ENCODE data around the gene BUD13. TPM values are rescaled to one million over a fixed set of nuclear protein-coding genes. Genes with fewer than 3 reads are reported as not detected.

The BUD13 gene
- total and polyA plus RNA-seq, 2 of the 13 experiments (the other 11 are each of a cell fraction or from before 2014, with no cell fraction given) = 13.3 to 25.9 TPM

DNA sequence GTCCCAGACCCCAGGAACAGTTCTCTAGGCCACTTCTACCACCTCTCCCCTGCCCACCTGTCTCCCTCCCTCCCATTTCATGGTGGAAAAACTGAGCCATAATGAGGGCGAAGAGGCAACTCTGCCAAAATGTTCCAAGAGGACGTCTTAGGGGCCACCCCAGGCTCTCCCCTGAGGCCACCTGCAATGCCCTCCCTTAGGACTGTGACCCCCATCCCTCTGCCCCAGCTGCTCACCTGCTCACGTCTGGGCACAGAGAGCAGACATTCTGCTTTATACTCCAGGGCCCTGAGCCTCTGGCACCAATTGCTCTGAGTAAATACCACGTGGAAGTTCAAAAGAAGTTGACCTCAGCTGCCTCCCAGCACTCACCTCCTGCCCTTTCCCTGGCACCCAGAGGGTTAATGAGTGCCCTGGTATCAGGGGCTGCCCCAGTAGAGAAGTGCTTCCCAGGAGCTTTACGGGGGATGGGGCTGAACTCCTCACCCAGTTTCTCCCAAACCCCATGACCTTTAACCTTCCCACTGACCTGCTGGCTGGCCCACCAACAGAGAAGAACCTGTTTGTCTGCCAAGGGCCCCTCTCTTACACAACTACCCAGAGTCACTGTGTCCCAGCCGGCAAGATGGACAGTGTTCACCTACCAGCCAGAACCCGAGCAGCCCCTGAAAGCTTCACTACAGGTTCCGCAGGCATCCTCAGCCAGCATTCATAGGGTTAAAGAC is 19.5 kb upstream of the BUD13 start (continued):
- TF ChIP-seq, protein P1, sequence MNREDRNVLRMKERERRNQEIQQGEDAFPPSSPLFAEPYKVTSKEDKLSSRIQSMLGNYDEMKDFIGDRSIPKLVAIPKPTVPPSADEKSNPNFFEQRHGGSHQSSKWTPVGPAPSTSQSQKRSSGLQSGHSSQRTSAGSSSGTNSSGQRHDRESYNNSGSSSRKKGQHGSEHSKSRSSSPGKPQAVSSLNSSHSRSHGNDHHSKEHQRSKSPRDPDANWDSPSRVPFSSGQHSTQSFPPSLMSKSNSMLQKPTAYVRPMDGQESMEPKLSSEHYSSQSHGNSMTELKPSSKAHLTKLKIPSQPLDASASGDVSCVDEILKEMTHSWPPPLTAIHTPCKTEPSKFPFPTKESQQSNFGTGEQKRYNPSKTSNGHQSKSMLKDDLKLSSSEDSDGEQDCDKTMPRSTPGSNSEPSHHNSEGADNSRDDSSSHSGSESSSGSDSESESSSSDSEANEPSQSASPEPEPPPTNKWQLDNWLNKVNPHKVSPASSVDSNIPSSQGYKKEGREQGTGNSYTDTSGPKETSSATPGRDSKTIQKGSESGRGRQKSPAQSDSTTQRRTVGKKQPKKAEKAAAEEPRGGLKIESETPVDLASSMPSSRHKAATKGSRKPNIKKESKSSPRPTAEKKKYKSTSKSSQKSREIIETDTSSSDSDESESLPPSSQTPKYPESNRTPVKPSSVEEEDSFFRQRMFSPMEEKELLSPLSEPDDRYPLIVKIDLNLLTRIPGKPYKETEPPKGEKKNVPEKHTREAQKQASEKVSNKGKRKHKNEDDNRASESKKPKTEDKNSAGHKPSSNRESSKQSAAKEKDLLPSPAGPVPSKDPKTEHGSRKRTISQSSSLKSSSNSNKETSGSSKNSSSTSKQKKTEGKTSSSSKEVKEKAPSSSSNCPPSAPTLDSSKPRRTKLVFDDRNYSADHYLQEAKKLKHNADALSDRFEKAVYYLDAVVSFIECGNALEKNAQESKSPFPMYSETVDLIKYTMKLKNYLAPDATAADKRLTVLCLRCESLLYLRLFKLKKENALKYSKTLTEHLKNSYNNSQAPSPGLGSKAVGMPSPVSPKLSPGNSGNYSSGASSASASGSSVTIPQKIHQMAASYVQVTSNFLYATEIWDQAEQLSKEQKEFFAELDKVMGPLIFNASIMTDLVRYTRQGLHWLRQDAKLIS (CRISPR knock-in tag; IDR thresholded peaks at IDR 0.05) = 0 out of 2 replicates have a peak, but pooled peaks have one; percentile 40
- TF ChIP-seq PITX1 (CRISPR knock-in tag; IDR thresholded peaks at IDR 0.05) = peak; percentile 55; the same call in 1 of the 2 replicates
- TF ChIP-seq ZNF292 (CRISPR knock-in tag; IDR thresholded peaks at IDR 0.05; ENCODE audit: borderline replicate concordance, low read depth) = 0 out of 2 replicates have a peak, but pooled peaks have one; percentile 47
- TF ChIP-seq, protein P2, sequence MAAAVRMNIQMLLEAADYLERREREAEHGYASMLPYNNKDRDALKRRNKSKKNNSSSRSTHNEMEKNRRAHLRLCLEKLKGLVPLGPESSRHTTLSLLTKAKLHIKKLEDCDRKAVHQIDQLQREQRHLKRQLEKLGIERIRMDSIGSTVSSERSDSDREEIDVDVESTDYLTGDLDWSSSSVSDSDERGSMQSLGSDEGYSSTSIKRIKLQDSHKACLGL (CRISPR knock-in tag; IDR thresholded peaks at IDR 0.05) = peak; percentile 23; the same call in 1 of the 2 replicates
- TF ChIP-seq HDAC2 (CRISPR knock-in tag; IDR thresholded peaks at IDR 0.05) = peak; percentile 74
- no peak for TF ChIP-seq ZNF629 (CRISPR knock-in tag; conservative IDR thresholded peaks at IDR 0.05)
- TF ChIP-seq PRMT3 (CRISPR knock-in tag; IDR thresholded peaks at IDR 0.05; ENCODE audit: borderline replicate concordance, low read depth) = peak; percentile 43; the same call in 1 of the 2 replicates
- TF ChIP-seq TMF1 (CRISPR knock-in tag; IDR thresholded peaks at IDR 0.05; ENCODE audit: low read depth) = peak; percentile 51; the same call in 1 of the 2 replicates
- 0 out of 2 replicates have a peak, but pooled peaks have one; percentile 14 for TF ChIP-seq KDM2A (CRISPR knock-in tag; IDR thresholded peaks at IDR 0.05; ENCODE audit: borderline replicate concordance, low read depth)
- TF ChIP-seq ZSCAN29 (CRISPR knock-in tag; conservative IDR thresholded peaks at IDR 0.05) = no peak
- TF ChIP-seq RXRA (CRISPR knock-in tag; IDR thresholded peaks at IDR 0.05) = peak; percentile 98
- TF ChIP-seq IRF2 (CRISPR knock-in tag; IDR thresholded peaks at IDR 0.05) = no peak
- peak; percentile 90; the same call in 1 of the 2 replicates for TF ChIP-seq HNRNPL (IDR thresholded peaks at IDR 0.05; ENCODE audit: low read depth, low read length)
- TF ChIP-seq, protein P3, sequence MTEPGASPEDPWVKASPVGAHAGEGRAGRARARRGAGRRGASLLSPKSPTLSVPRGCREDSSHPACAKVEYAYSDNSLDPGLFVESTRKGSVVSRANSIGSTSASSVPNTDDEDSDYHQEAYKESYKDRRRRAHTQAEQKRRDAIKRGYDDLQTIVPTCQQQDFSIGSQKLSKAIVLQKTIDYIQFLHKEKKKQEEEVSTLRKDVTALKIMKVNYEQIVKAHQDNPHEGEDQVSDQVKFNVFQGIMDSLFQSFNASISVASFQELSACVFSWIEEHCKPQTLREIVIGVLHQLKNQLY (CRISPR knock-in tag; IDR thresholded peaks at IDR 0.05) = 0 out of 2 replicates have a peak, but pooled peaks have one; percentile 40
- TF ChIP-seq ZNF263 (CRISPR knock-in tag; IDR thresholded peaks at IDR 0.05) = peak; percentile 39; the same call in 1 of the 2 replicates
- TF ChIP-seq MTA1 (CRISPR knock-in tag; IDR thresholded peaks at IDR 0.05; ENCODE audit: borderline replicate concordance) = peak; percentile 78; the same call in 1 of the 2 replicates
- TF ChIP-seq, protein P4, sequence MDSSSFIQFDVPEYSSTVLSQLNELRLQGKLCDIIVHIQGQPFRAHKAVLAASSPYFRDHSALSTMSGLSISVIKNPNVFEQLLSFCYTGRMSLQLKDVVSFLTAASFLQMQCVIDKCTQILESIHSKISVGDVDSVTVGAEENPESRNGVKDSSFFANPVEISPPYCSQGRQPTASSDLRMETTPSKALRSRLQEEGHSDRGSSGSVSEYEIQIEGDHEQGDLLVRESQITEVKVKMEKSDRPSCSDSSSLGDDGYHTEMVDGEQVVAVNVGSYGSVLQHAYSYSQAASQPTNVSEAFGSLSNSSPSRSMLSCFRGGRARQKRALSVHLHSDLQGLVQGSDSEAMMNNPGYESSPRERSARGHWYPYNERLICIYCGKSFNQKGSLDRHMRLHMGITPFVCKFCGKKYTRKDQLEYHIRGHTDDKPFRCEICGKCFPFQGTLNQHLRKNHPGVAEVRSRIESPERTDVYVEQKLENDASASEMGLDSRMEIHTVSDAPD (CRISPR knock-in tag; IDR thresholded peaks at IDR 0.05) = 0 out of 2 replicates have a peak, but pooled peaks have one; percentile 29
- peak; percentile 63 for TF ChIP-seq PPARG (CRISPR knock-in tag; conservative IDR thresholded peaks at IDR 0.05)
- TF ChIP-seq, protein P5, sequence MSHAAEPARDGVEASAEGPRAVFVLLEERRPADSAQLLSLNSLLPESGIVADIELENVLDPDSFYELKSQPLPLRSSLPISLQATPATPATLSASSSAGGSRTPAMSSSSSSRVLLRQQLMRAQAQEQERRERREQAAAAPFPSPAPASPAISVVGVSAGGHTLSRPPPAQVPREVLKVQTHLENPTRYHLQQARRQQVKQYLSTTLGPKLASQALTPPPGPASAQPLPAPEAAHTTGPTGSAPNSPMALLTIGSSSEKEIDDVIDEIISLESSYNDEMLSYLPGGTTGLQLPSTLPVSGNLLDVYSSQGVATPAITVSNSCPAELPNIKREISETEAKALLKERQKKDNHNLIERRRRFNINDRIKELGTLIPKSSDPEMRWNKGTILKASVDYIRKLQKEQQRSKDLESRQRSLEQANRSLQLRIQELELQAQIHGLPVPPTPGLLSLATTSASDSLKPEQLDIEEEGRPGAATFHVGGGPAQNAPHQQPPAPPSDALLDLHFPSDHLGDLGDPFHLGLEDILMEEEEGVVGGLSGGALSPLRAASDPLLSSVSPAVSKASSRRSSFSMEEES (CRISPR knock-in tag; IDR thresholded peaks at IDR 0.05) = peak; percentile 76; the same call in 1 of the 2 replicates
- TF ChIP-seq ZSCAN25 (CRISPR knock-in tag; IDR thresholded peaks at IDR 0.05) = peak; percentile 68; the same call in 1 of the 2 replicates
- 0 out of 2 replicates have a peak, but pooled peaks have one; percentile 18 for TF ChIP-seq ATF7-NPFF (CRISPR knock-in tag; IDR thresholded peaks at IDR 0.05; ENCODE audit: low read depth)

Data from HepG2 (cell line).